Measurements from ENCODE around the gene PLAC9.

The PLAC9 gene

DNA sequence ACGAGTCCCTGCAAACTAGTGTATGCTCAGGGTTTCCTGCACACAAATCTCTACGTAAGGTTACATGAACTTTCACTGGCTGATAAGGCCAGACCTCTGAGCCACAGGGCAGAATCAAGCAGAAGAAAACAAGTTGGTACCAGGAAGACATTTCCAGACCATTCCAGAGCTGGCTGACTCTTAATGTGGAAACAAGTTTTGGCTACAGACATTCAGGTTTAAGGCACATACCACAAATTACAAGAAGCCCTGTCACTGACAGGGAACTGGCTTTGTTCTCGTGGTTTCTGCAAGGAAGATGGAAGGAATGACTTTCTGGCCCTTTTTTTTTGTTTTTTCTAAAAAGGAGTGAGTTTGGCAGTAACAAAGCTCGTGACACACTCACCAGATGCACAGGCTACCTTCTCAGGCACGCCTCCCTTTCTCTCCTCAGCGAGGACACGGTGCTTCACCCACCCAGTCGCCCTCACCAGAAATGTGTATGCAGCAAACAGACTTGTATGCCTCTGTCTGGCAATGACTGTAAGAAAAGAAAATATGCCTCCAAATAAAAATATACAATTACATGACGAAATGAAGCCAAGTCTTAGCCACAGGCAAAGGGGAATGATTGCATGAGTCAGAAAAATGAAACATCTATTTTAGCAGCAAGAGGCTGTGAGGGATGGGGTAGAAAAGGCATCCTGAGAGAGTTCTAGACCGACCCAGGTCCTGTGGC is 22.6 kb downstream of the PLAC9 start:
- H3K4me3 ChIP-seq (ENCODE audit: control insufficient read depth, low read depth, low read length), result no peak overlapping the region
- peak; percentile 96 for DNase-seq (ENCODE audit: low read depth)
- TF ChIP-seq, protein P1, sequence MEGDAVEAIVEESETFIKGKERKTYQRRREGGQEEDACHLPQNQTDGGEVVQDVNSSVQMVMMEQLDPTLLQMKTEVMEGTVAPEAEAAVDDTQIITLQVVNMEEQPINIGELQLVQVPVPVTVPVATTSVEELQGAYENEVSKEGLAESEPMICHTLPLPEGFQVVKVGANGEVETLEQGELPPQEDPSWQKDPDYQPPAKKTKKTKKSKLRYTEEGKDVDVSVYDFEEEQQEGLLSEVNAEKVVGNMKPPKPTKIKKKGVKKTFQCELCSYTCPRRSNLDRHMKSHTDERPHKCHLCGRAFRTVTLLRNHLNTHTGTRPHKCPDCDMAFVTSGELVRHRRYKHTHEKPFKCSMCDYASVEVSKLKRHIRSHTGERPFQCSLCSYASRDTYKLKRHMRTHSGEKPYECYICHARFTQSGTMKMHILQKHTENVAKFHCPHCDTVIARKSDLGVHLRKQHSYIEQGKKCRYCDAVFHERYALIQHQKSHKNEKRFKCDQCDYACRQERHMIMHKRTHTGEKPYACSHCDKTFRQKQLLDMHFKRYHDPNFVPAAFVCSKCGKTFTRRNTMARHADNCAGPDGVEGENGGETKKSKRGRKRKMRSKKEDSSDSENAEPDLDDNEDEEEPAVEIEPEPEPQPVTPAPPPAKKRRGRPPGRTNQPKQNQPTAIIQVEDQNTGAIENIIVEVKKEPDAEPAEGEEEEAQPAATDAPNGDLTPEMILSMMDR (conservative IDR thresholded peaks at IDR 0.05; ENCODE audit: control insufficient read depth, insufficient read depth, low read depth, low read length), result no peak

DNA sequence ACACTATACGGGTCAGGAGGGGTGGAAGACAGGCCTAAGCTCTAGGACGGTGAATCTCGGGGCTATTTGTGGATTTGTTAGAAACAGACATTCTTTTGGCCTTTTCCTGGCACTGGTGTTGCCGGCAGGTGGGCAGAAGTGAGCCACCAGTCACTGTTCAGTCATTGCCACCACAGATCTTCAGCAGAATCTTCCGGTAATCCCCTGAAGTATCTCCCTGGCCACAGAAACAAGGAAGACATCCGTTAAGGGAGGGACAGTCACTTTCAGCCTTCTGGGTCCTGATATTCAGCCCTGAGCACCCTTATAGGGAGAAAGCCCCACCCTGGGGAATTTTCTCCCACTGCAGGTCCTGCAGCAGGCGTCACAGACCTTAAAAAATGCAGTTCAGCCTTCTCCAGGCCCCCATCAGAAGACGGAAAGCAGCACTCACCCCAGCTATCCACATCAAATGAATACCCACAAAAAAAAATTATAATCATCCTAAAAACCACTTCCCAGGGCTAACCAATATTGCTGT is 23.2 kb downstream of the PLAC9 start:
- TF ChIP-seq, protein P1 (conservative IDR thresholded peaks at IDR 0.05; ENCODE audit: control insufficient read depth, insufficient read depth, low read depth, low read length), result no peak
- H3K4me3 ChIP-seq (ENCODE audit: control insufficient read depth, low read depth, low read length), result no peak overlapping the region
- no peak for DNase-seq (ENCODE audit: low read depth)

DNA sequence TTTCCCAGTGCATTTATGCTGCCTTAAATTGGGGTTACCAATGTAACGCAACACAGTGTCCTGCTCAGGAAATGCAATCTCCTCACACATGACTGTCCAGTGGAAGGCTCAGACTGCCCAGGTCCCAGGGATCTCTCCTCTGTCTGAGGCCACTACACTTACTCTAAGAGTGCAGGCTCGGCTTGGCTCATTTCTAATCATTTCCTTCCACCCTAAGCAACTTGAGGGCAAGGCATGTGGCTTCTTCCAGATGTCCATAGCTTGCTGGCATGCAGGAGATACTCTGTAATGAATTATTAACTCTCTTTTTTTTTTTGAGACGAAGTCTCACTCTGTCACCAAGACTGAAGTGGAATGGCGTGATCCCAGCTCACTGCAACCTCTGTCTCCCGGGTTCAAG is 23.7 kb downstream of the PLAC9 start:
- no peak overlapping the region for H3K4me3 ChIP-seq (ENCODE audit: control insufficient read depth, low read depth, low read length)
- TF ChIP-seq, protein P1 (conservative IDR thresholded peaks at IDR 0.05; ENCODE audit: control insufficient read depth, insufficient read depth, low read depth, low read length), result no peak
- no peak for DNase-seq (ENCODE audit: low read depth)

DNA sequence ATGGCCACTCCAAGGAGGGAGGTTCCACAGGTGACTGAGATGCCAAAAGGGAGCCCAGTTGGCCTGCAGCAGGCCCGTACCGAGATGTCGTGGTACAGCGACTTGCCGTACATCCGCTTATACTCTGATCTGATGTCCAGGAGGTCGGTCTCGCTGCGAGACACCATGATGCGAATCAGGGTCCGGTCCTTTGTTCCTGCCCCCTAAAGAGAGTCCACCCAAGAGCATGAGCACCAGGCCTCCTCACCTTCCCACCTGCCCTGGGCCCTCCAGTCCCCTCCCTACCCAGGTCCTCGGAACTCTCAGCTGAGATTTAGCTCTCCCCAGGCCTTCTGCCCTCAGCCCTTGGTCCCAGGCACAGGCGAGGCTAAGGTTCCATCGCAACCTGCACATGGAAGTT is 25.0 kb downstream of the PLAC9 start:
- TF ChIP-seq, protein P1 (conservative IDR thresholded peaks at IDR 0.05; ENCODE audit: control insufficient read depth, insufficient read depth, low read depth, low read length), result no peak

DNA sequence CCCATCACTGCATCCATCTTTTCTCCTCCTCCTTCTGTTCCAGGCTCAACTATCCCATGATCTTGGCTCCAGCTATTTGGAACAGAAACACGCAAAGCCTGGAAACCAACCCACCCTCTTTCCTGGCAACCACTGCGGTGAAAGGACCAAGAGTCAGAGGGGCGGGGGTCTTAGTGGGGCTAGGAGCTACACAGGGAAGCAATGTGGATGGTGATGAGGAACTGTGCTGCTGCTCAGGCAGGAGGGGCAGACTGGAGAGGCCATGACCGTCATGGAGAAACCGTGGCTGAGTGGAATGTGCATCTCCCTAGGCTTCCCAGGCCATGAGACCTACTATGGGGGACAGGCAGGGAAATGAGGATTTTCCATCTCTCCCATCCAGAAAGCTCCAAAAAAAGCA is 25.6 kb downstream of the PLAC9 start:
- no peak for DNase-seq (ENCODE audit: low read depth)
- H3K4me3 ChIP-seq (ENCODE audit: control insufficient read depth, low read depth, low read length), result no peak overlapping the region
- TF ChIP-seq, protein P1 (conservative IDR thresholded peaks at IDR 0.05; ENCODE audit: control insufficient read depth, insufficient read depth, low read depth, low read length), result no peak

More for the DNA sequence above, 25.0 kb downstream of the PLAC9 start:
- no peak overlapping the region for H3K4me3 ChIP-seq (ENCODE audit: control insufficient read depth, low read depth, low read length)
- no peak for DNase-seq (ENCODE audit: low read depth)

DNA sequence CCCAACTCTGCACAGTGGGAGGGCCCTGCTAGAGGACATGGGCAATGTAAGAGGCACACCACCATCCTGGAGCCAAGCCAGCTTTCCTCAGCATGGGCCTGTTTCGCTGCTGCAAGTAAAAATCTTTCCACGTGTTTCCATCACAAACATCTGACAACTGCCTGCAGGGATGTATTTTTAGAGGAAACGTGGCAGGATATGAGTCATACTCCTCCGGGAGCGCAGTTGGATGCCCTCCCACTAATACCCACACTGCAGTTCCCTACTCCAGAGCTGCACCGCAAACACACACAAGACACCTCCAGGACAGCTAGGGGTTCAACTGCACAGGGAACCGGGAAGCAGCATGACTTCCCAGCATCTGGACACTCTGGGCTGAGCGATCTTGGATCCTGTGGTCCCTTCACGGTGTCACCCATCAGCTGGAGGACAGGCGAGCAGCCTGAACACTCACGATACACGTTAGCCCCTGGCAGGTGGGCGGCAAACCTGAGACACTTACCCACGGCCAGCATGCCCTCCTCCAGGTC is 26.1 kb downstream of the PLAC9 start:
- DNase-seq (ENCODE audit: low read depth), result peak; percentile 99
- no peak overlapping the region for H3K4me3 ChIP-seq (ENCODE audit: control insufficient read depth, low read depth, low read length)
- TF ChIP-seq, protein P1 (conservative IDR thresholded peaks at IDR 0.05; ENCODE audit: control insufficient read depth, insufficient read depth, low read depth, low read length), result no peak

Measured in fibroblast of mammary gland (primary cell).